Dendritic cell treated with granulocyte-macrophage colony-stimulating factor and Interleukin-4, amounts not matched to agents 40 ng/mL and 50 ng/mL, for 4 days (primary cell): Measurements from ENCODE around the gene SLC26A1.

Experiments used
- H3K27ac Mint-ChIP-seq: one replicate; pipeline ENCODE4 v1.8.0; 2022; ENCODE audit warnings: mild to moderate bottlenecking, mixed read lengths
- H3K27me3 Mint-ChIP-seq: one replicate; pipeline ENCODE4 v1.8.0; 2022; ENCODE audit warnings: mild to moderate bottlenecking, mixed read lengths
- H3K36me3 Mint-ChIP-seq: one replicate; pipeline ENCODE4 v1.8.0; 2022; ENCODE audit warnings: low read depth, mixed read lengths
- H3K4me1 Mint-ChIP-seq: one replicate; pipeline ENCODE4 v1.8.0; 2022; ENCODE audit warnings: low read depth, mixed read lengths
- H3K4me3 Mint-ChIP-seq: one replicate; pipeline ENCODE4 v1.8.0; 2022; ENCODE audit warnings: mild to moderate bottlenecking, moderate library complexity, mixed read lengths
- H3K9me3 Mint-ChIP-seq: one replicate; pipeline ENCODE4 v1.8.0; 2022; ENCODE audit warnings: mixed read lengths
- intact Hi-C: fragments of 100-400 bp; cut with micrococcal nuclease; formaldehyde crosslinking; loops from one replicate; pipeline ENCODE4 v1.15.0; 2022

The SLC26A1 gene

GRCh38 chr4:1013225-1014073 is 20.2 kb upstream of the SLC26A1 start:
- Mint-ChIP-seq H3K36me3 (peaks cover 5% of the 10 kb centered on the region), H3K4me3 (no peak overlapping the region), H3K27me3 (peaks cover 13% of the 10 kb centered on the region), H3K9me3 (no peaks in the 10 kb centered on the region), H3K27ac (no peak overlapping the region), H3K4me1 (peaks cover 32% of the 10 kb centered on the region)
- intact Hi-C loops = loop anchor here (10.0 kb wide), 1 partner anchor 231 kb away; the partner anchor contains the start of gene CTBP1

GRCh38 chr4:1012034-1012739 is 19.0 kb upstream of the SLC26A1 start:
- Mint-ChIP-seq H3K4me3 (peak overlapping the region; percentile 53), H3K9me3 (peaks cover 1% of the 10 kb centered on the region), H3K36me3 (peaks cover 5% of the 10 kb centered on the region), H3K27ac (no peak overlapping the region), H3K27me3 (peaks cover 24% of the 10 kb centered on the region), H3K4me1 (peaks cover 37% of the 10 kb centered on the region)
- intact Hi-C loops = loop anchor here (10.0 kb wide), 1 partner anchor 233 kb away; the partner anchor contains the start of gene CTBP1

GRCh38 chr4:1011666-1012033 is 18.4 kb upstream of the SLC26A1 start:
- H3K4me1 Mint-ChIP-seq = peaks cover 37% of the 10 kb centered on the region
- H3K27ac Mint-ChIP-seq = no peak overlapping the region
- intact Hi-C loops = loop anchor here (10.0 kb wide), 1 partner anchor 233 kb away; the partner anchor contains the start of gene CTBP1
- H3K4me3 Mint-ChIP-seq = no peak overlapping the region
- H3K27me3 Mint-ChIP-seq = peaks cover 30% of the 10 kb centered on the region
- H3K9me3 Mint-ChIP-seq = peaks cover 7% of the 10 kb centered on the region
- H3K36me3 Mint-ChIP-seq = peaks cover 5% of the 10 kb centered on the region

GRCh38 chr4:1011022-1011665 is 17.9 kb upstream of the SLC26A1 start, which contains the start of gene FGFRL1:
Gene FGFRL1, plus strand, starts transcription at chr4:1011626. Its CDS starts 860 bp downstream, at chr4:1012486.
- intact Hi-C loops = loop anchor here (10.0 kb wide), 1 partner anchor 234 kb away; the partner anchor contains the start of gene CTBP1
- H3K27me3 Mint-ChIP-seq = peaks cover 35% of the 10 kb centered on the region
- peak within 1 kb of the TSS; percentile 81 for H3K4me3 Mint-ChIP-seq
- peak within 1 kb of the TSS; percentile 75 for H3K27ac Mint-ChIP-seq
- H3K4me1 Mint-ChIP-seq = peaks cover 37% of the 10 kb centered on the region
- H3K36me3 Mint-ChIP-seq = peaks cover 5% of the 10 kb centered on the region
- H3K9me3 Mint-ChIP-seq = peaks cover 9% of the 10 kb centered on the region

GRCh38 chr4:1010395-1011021 is 17.3 kb upstream of the SLC26A1 start:
- peak overlapping the region; percentile 81 for H3K4me3 Mint-ChIP-seq
- H3K36me3 Mint-ChIP-seq = peaks cover 5% of the 10 kb centered on the region
- H3K4me1 Mint-ChIP-seq = peaks cover 37% of the 10 kb centered on the region
- H3K27ac Mint-ChIP-seq = peak overlapping the region; percentile 75
- H3K27me3 Mint-ChIP-seq = peaks cover 41% of the 10 kb centered on the region
- peaks cover 9% of the 10 kb centered on the region for H3K9me3 Mint-ChIP-seq
- intact Hi-C loops = loop anchor here (10.0 kb wide), 1 partner anchor 234 kb away; the partner anchor contains the start of gene CTBP1

- intact Hi-C loops = loop anchor here (10.0 kb wide), 1 partner anchor 235 kb away; the partner anchor contains the start of gene CTBP1
- H3K27me3 Mint-ChIP-seq = peaks cover 47% of the 10 kb centered on the region
These were observed 16.6 kb upstream of the SLC26A1 start for GRCh38 chr4:1009542-1010394.

GRCh38 chr4:1008840-1009541 is 15.8 kb upstream of the SLC26A1 start:
- Mint-ChIP-seq H3K36me3 (peaks cover 5% of the 10 kb centered on the region), H3K4me3 (peak overlapping the region; percentile 63), H3K27ac (peak overlapping the region; percentile 6), H3K27me3 (peaks cover 55% of the 10 kb centered on the region), H3K9me3 (peaks cover 9% of the 10 kb centered on the region), H3K4me1 (peaks cover 30% of the 10 kb centered on the region)
- intact Hi-C loops = no loop called here

More at GRCh38 chr4:1009542-1010394, 16.6 kb upstream of the SLC26A1 start:
- H3K4me1 Mint-ChIP-seq = peaks cover 37% of the 10 kb centered on the region
- H3K9me3 Mint-ChIP-seq = peaks cover 9% of the 10 kb centered on the region
- peak overlapping the region; percentile 81 for H3K4me3 Mint-ChIP-seq
- H3K27ac Mint-ChIP-seq = peak overlapping the region; percentile 75
- H3K36me3 Mint-ChIP-seq = peaks cover 5% of the 10 kb centered on the region

- peaks cover 9% of the 10 kb centered on the region for H3K9me3 Mint-ChIP-seq
- no peak overlapping the region for H3K4me3 Mint-ChIP-seq
- H3K4me1 Mint-ChIP-seq = peaks cover 29% of the 10 kb centered on the region
- H3K27ac Mint-ChIP-seq = no peak overlapping the region
- H3K27me3 Mint-ChIP-seq = peaks cover 66% of the 10 kb centered on the region
- no peaks in the 10 kb centered on the region for H3K36me3 Mint-ChIP-seq
- intact Hi-C loops = no loop called here
These were observed 13.7 kb upstream of the SLC26A1 start for GRCh38 chr4:1006856-1007255.

- peaks cover 9% of the 10 kb centered on the region for H3K9me3 Mint-ChIP-seq
- H3K4me1 Mint-ChIP-seq = peaks cover 23% of the 10 kb centered on the region
- H3K27me3 Mint-ChIP-seq = peaks cover 86% of the 10 kb centered on the region
- H3K4me3 Mint-ChIP-seq = no peak overlapping the region
- H3K27ac Mint-ChIP-seq = no peak overlapping the region
- no peaks in the 10 kb centered on the region for H3K36me3 Mint-ChIP-seq
- intact Hi-C loops = no loop called here
These were observed 11.6 kb upstream of the SLC26A1 start for GRCh38 chr4:1004557-1005485.

- H3K4me3 Mint-ChIP-seq = no peak overlapping the region
- H3K27ac Mint-ChIP-seq = no peak overlapping the region
- no peaks in the 10 kb centered on the region for H3K36me3 Mint-ChIP-seq
- H3K9me3 Mint-ChIP-seq = peaks cover 9% of the 10 kb centered on the region
- H3K4me1 Mint-ChIP-seq = peaks cover 20% of the 10 kb centered on the region
- H3K27me3 Mint-ChIP-seq = peaks cover 90% of the 10 kb centered on the region
- intact Hi-C loops = no loop called here
These were observed 10.8 kb upstream of the SLC26A1 start for GRCh38 chr4:1004071-1004418.

GRCh38 chr4:1003271-1004070 is 10.3 kb upstream of the SLC26A1 start:
- peaks cover 90% of the 10 kb centered on the region for H3K27me3 Mint-ChIP-seq
- no peak overlapping the region for H3K27ac Mint-ChIP-seq
- intact Hi-C loops = no loop called here
- H3K36me3 Mint-ChIP-seq = no peaks in the 10 kb centered on the region
- peaks cover 14% of the 10 kb centered on the region for H3K4me1 Mint-ChIP-seq
- peaks cover 9% of the 10 kb centered on the region for H3K9me3 Mint-ChIP-seq
- no peak overlapping the region for H3K4me3 Mint-ChIP-seq
